Stomach smooth muscle (tissue), 2 donors: Measurements from ENCODE around the gene POU3F3.

ENCODE experiments used
- H3K27ac ChIP-seq: one replicate; pipeline ENCODE4 v1.7.0; 2013; ENCODE audit warnings: mild to moderate bottlenecking, low read length, inconsistent platforms
- H3K27me3 ChIP-seq, 2 donors: one replicate each; pipeline ENCODE4 v1.7.0; 2013; ENCODE audit warnings: low read length in 2 of 2; ENCODE audit not compliant: insufficient read depth in 2 of 2, control insufficient read depth in 1 of 2
- H3K36me3 ChIP-seq, 2 donors: one replicate each; pipeline ENCODE4 v1.7.0; 2013; ENCODE audit warnings: low read length in 2 of 2; ENCODE audit not compliant: control insufficient read depth in 2 of 2, insufficient read depth in 2 of 2
- H3K4me1 ChIP-seq: one replicate; pipeline ENCODE4 v1.7.0; 2013; ENCODE audit warnings: low read length; ENCODE audit not compliant: control insufficient read depth, insufficient read depth
- H3K4me3 ChIP-seq, 2 donors: one replicate each; pipeline ENCODE4 v1.7.0; 2013; ENCODE audit warnings: low read length in 2 of 2
- H3K9ac ChIP-seq, 2 donors: one replicate each; pipeline ENCODE4 v1.7.0; 2013; ENCODE audit warnings: low read length in 2 of 2, mild to moderate bottlenecking in 1 of 2
- H3K9me3 ChIP-seq, 2 donors: one replicate each; pipeline ENCODE4 v1.7.0; 2013; ENCODE audit warnings: low read length in 2 of 2; ENCODE audit not compliant: control insufficient read depth in 2 of 2
- donor health status: healthy.
- donor health status: Pancreatic carcinoma.

The POU3F3 gene

GRCh38 chr2:104856973-104857261 lies 3.0 kb downstream of the POU3F3 start:
- H3K9me3 ChIP-seq, result no peaks in the 10 kb centered on the region
- no peaks in the 10 kb centered on the region for H3K36me3 ChIP-seq
- no peak overlapping the region for H3K27ac ChIP-seq
- H3K4me1 ChIP-seq, result peaks cover 19% of the 10 kb centered on the region
- H3K9ac ChIP-seq, result no peak overlapping the region
- H3K27me3 ChIP-seq, result peaks cover 55 to 82% of the 10 kb centered on the region in 2 donors
- H3K4me3 ChIP-seq, result peak overlapping the region in 1 of 2 donors; percentile 29

- H3K4me3 ChIP-seq, result peak overlapping the region; percentile 29 to 31
- H3K9ac ChIP-seq, result no peak overlapping the region
- peaks cover 20% of the 10 kb centered on the region for H3K4me1 ChIP-seq
- no peaks in the 10 kb centered on the region for H3K9me3 ChIP-seq
- peaks cover 56 to 82% of the 10 kb centered on the region in 2 donors for H3K27me3 ChIP-seq
- no peaks in the 10 kb centered on the region for H3K36me3 ChIP-seq
- H3K27ac ChIP-seq, result no peak overlapping the region
Observed at GRCh38 chr2:104857262-104858005, 3.5 kb downstream of the POU3F3 start.

- Histone ChIP-seq H3K27ac (no peak overlapping the region), H3K9ac (no peak overlapping the region)
Observed at GRCh38 chr2:104858006-104858978, 4.4 kb downstream of the POU3F3 start.

GRCh38 chr2:104859291-104859765 lies 5.4 kb downstream of the POU3F3 start:
- no peaks in the 10 kb centered on the region for H3K36me3 ChIP-seq
- H3K27ac ChIP-seq, result no peak overlapping the region
- H3K27me3 ChIP-seq, result peaks cover 60 to 83% of the 10 kb centered on the region in 2 donors
- H3K4me1 ChIP-seq, result peaks cover 20% of the 10 kb centered on the region
- no peak overlapping the region for H3K4me3 ChIP-seq
- no peak overlapping the region for H3K9ac ChIP-seq
- H3K9me3 ChIP-seq, result no peaks in the 10 kb centered on the region

More at GRCh38 chr2:104858006-104858978, 4.4 kb downstream of the POU3F3 start:
- no peaks in the 10 kb centered on the region for H3K36me3 ChIP-seq
- peaks cover 20% of the 10 kb centered on the region for H3K4me1 ChIP-seq
- H3K4me3 ChIP-seq, result no peak overlapping the region
- H3K9me3 ChIP-seq, result no peaks in the 10 kb centered on the region
- peaks cover 56 to 81% of the 10 kb centered on the region in 2 donors for H3K27me3 ChIP-seq

GRCh38 chr2:104859766-104860450 lies 6.0 kb downstream of the POU3F3 start:
- Histone ChIP-seq H3K9ac (no peak overlapping the region), H3K27me3 (peaks cover 61 to 82% of the 10 kb centered on the region in 2 donors), H3K9me3 (no peaks in the 10 kb centered on the region), H3K4me1 (peaks cover 20% of the 10 kb centered on the region), H3K27ac (no peak overlapping the region), H3K36me3 (no peaks in the 10 kb centered on the region), H3K4me3 (no peak overlapping the region)

- Histone ChIP-seq H3K4me3 (no peak overlapping the region), H3K27me3 (peaks cover 66 to 86% of the 10 kb centered on the region in 2 donors), H3K27ac (no peak overlapping the region), H3K9ac (no peak overlapping the region), H3K36me3 (no peaks in the 10 kb centered on the region), H3K9me3 (no peaks in the 10 kb centered on the region), H3K4me1 (peaks cover 20% of the 10 kb centered on the region)
Observed at GRCh38 chr2:104860451-104860790, 6.5 kb downstream of the POU3F3 start.

GRCh38 chr2:104861351-104862057 lies 7.6 kb downstream of the POU3F3 start:
- peaks cover 74 to 92% of the 10 kb centered on the region in 2 donors for H3K27me3 ChIP-seq
- no peaks in the 10 kb centered on the region for H3K36me3 ChIP-seq
- no peak overlapping the region for H3K4me3 ChIP-seq
- H3K27ac ChIP-seq, result no peak overlapping the region
- no peaks in the 10 kb centered on the region for H3K9me3 ChIP-seq
- peaks cover 20% of the 10 kb centered on the region for H3K4me1 ChIP-seq
- H3K9ac ChIP-seq, result no peak overlapping the region

GRCh38 chr2:104862058-104862941 lies 8.4 kb downstream of the POU3F3 start:
- H3K9ac ChIP-seq, result no peak overlapping the region

GRCh38 chr2:104863146-104863467 lies 9.2 kb downstream of the POU3F3 start:
- no peaks in the 10 kb centered on the region for H3K36me3 ChIP-seq
- peaks cover 17% of the 10 kb centered on the region for H3K4me1 ChIP-seq
- H3K9ac ChIP-seq, result no peak overlapping the region
- H3K4me3 ChIP-seq, result no peak overlapping the region
- H3K9me3 ChIP-seq, result no peaks in the 10 kb centered on the region
- peaks cover 77 to 93% of the 10 kb centered on the region in 2 donors for H3K27me3 ChIP-seq
- no peak overlapping the region for H3K27ac ChIP-seq

More at GRCh38 chr2:104862058-104862941, 8.4 kb downstream of the POU3F3 start:
- Histone ChIP-seq H3K4me1 (peaks cover 20% of the 10 kb centered on the region), H3K36me3 (no peaks in the 10 kb centered on the region), H3K27ac (no peak overlapping the region), H3K4me3 (no peak overlapping the region), H3K9me3 (no peaks in the 10 kb centered on the region), H3K27me3 (peaks cover 76 to 94% of the 10 kb centered on the region in 2 donors)
